Lung (tissue), 12 donors: ENCODE measurements around the gene DRICH1. TPM values are rescaled to one million over a fixed set of nuclear protein-coding genes. Genes with fewer than 3 reads are reported as not detected.
A peak's percentile ranks its signal among the peaks of the same experiment; 100 is the strongest.
"Not testable (repeated sequence)": the region's sequence is repeated elsewhere in the genome, so short reads cannot be mapped to it uniquely, and the experiment has no call there.

Source experiments
- ATAC-seq: fragments of 200-7000 bp; cut with Tn5 transposase; one replicate; pipeline ENCODE4 v1.9.1; 2020; ENCODE audit warnings: moderate number of reproducible peaks; ENCODE audit not compliant: insufficient read depth, low FRiP score
- DNase-seq, 3 donors: peaks; one replicate each; pipeline ENCODE4 v3.0.0-alpha.2; 2013 to 2017
- H3K27ac ChIP-seq, 2 donors: one replicate each; pipeline ENCODE4 v1.5.1; 2013; ENCODE audit warnings: mild to moderate bottlenecking in 2 of 2, moderate library complexity in 2 of 2, control low read depth in 1 of 2, inconsistent platforms in 1 of 2, low read depth in 1 of 2, low read length in 1 of 2
- H3K27me3 ChIP-seq, 3 donors: one replicate each; pipeline ENCODE4 v1.5.1; 2013; ENCODE audit warnings: low read length in 2 of 3; ENCODE audit not compliant: control insufficient read depth in 3 of 3, insufficient read depth in 3 of 3
- H3K36me3 ChIP-seq, 4 donors: one replicate each; pipeline ENCODE4 v1.5.1; 2013; ENCODE audit warnings: low read length in 4 of 4, mild to moderate bottlenecking in 1 of 4, moderate library complexity in 1 of 4; ENCODE audit not compliant: control insufficient read depth in 4 of 4, insufficient read depth in 4 of 4
- H3K4me1 ChIP-seq, 5 donors: one replicate each; pipeline ENCODE4 v1.5.1; 2013; ENCODE audit warnings: low read length in 5 of 5, mild to moderate bottlenecking in 2 of 5, moderate library complexity in 1 of 5; ENCODE audit not compliant: control insufficient read depth in 5 of 5, insufficient read depth in 5 of 5
- H3K4me3 ChIP-seq: one replicate; pipeline ENCODE4 v1.5.1; 2013; ENCODE audit warnings: mild to moderate bottlenecking, control low read depth, moderate library complexity
- H3K9ac ChIP-seq, 2 donors: one replicate each; pipeline ENCODE4 v1.5.1; 2013; ENCODE audit warnings: low read length in 2 of 2, control low read depth in 1 of 2; ENCODE audit not compliant: insufficient read depth in 1 of 2
- H3K9me3 ChIP-seq, 4 donors: one replicate each; pipeline ENCODE4 v1.5.1; 2013; ENCODE audit warnings: low read length in 3 of 4, mild to moderate bottlenecking in 1 of 4, moderate library complexity in 1 of 4; ENCODE audit not compliant: control insufficient read depth in 4 of 4, insufficient read depth in 3 of 4
- WGBS, 2 donors: extraction: QIAGEN DNeasy Blood & Tissue Kit; methylation state at CpG; one replicate each; pipeline ENCODE4 v1.1.7; 2013; 5-methylcytosine and 5-hydroxymethylcytosine counted together
- polyA plus RNA-seq, 2 donors: library from polyadenylated mRNA; stranded (reverse); fragments of 200-250 nt; gene quantifications; one replicate each; pipeline ENCODE4 v1.2.1, GENCODE V29; 2013
- total RNA-seq, 2 donors: library from RNA; depleted of rRNA in 1 of 2; stranded (reverse); fragments of >200 nt in 1 of 2; gene quantifications; one replicate each; pipeline ENCODE4 v1.2.1, GENCODE V29; 2014 to 2021
- TF ChIP-seq, protein P1 (sequence below): IDR thresholded peaks from 2 replicates; pipeline ENCODE4 v1.5.1; 2012; ENCODE audit warnings: mild to moderate bottlenecking; ENCODE audit errors: control extremely low read depth, extremely low read depth
- donor health status: control.
- donor health status: control.
- donor health status: Bipolar disorder and iron deficiency.
- donor health status: healthy.
- donor health status: DM: yes; HTN: yes; CAD: no.

The DRICH1 gene
- total and polyA plus RNA-seq, 4 donors = 0.15 to 0.86 (median 0.65) TPM

DNA sequence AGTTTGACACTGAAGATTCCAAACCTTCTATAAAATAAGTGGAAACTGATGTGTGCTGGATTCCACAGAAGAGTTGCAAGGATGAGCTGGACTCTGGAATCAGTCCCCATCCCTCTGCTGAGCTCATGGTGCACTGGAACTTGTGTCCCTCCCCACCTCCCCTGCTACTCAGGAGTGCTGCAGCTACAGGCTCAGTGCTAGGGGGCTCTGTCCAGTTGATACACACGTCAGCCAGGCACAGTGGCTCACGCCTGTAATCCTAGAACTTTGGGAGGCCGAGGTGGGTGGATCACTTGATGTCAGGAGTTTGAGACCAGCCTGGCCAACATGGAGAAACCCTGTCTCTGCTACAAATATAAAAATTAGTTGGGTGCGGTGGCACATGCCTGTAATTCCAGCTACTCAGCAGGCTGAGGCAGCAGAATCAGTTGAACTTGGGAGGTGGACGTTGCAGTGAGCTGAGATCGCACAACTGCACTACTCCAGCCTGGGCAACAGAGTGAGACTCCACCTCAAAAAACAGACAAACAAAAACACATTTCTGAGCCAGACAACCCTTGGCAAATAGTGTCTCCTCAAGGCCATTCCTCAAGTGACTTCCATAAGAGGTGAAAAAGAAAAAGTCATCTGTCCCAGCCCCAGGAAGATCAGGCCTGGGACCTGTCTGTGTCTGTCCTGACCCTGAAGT, 3.9 kb downstream of the DRICH1 start:
- H3K36me3 ChIP-seq, DNase-seq, H3K9ac ChIP-seq, H3K27me3 ChIP-seq, H3K4me1 ChIP-seq, H3K9me3 ChIP-seq, ATAC-seq, H3K27ac ChIP-seq, H3K4me3 ChIP-seq: not testable (repeated sequence)
- WGBS, 2 donors = 72 to 75% methylated on average over 6 of the region's 6 CpGs

DNA sequence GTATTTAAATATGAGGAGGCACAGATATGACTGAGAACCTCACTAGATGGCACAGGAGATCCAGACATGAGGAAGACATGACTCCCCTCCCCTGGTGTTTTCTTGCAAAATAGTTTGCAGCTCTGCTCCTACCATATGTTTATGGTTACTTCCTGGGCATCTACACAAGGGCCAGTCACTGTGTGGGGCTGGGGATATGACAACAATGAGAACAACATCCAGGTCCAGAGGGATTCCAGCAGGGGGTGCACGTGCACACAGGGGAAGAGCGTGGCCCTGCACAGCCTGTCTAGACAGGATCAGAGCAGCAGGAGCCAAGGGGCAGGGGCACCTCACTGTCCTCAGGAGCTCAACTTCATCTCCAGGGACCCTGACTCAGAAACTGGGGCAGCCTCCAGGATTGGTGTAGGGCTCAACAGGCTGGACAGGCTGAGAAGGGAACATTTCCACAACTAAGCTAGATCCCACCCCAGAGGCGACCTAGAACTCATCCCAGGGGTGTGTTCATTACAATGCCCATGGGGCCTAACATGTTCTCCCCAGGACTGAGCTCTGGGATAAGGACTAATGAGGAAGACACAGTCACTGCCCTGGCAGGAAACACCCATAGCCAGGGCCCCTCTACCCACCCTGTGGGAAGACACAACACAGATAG, 4.6 kb downstream of the DRICH1 start:
- not testable (repeated sequence) for H3K9ac ChIP-seq, H3K27me3 ChIP-seq, H3K9me3 ChIP-seq, H3K4me3 ChIP-seq, H3K36me3 ChIP-seq, H3K27ac ChIP-seq, ATAC-seq, H3K4me1 ChIP-seq
- DNase-seq = peak in 2 of 3 donors; percentile 4 to 9
- TF ChIP-seq, protein P1, sequence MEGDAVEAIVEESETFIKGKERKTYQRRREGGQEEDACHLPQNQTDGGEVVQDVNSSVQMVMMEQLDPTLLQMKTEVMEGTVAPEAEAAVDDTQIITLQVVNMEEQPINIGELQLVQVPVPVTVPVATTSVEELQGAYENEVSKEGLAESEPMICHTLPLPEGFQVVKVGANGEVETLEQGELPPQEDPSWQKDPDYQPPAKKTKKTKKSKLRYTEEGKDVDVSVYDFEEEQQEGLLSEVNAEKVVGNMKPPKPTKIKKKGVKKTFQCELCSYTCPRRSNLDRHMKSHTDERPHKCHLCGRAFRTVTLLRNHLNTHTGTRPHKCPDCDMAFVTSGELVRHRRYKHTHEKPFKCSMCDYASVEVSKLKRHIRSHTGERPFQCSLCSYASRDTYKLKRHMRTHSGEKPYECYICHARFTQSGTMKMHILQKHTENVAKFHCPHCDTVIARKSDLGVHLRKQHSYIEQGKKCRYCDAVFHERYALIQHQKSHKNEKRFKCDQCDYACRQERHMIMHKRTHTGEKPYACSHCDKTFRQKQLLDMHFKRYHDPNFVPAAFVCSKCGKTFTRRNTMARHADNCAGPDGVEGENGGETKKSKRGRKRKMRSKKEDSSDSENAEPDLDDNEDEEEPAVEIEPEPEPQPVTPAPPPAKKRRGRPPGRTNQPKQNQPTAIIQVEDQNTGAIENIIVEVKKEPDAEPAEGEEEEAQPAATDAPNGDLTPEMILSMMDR = peak; percentile 7
- 61 to 66% methylated on average over 3 of the region's 3 CpGs for WGBS, 2 donors

DNA sequence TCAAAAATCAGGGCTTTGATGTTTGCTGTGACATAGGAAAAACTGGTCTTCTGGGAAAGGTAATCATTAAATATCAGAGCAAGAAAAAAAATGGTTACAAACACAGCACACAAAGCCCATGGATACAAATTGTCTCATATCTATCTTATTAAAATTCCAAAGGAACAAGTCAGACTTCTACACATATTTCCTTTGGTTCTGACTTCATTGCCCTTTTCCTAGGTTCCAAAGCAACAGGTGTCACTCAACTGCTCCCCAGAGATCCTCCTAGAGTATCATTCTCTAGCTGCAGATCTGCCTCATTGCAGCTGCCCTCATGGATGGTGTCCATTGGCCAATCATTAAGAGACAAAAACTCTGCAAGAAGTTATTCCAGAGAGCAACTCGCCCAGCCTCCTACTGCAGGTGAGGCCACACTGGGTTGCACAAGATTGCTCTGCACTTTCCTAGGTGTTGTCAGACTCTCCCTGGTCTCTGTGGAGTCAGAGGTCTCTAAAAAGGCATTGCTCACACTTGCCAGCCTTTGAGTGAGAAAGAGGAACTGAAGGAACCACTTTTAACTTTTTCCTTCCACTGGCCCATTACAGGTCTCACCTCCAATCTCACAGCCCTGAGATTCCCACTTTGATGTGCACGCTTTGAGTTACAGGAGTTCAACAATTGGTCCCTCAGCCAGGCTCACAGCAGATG, 5.7 kb downstream of the DRICH1 start:
- WGBS, 2 donors = 63 to 85% methylated on average over 2 of the region's 2 CpGs
- ATAC-seq = no peak

More for the DNA sequence above, 5.7 kb downstream of the DRICH1 start:
- no peak for DNase-seq
- no peak overlapping the region for H3K4me3 ChIP-seq
- no peaks in the 10 kb centered on the region for H3K4me1 ChIP-seq
- H3K9ac ChIP-seq = no peak overlapping the region
- H3K36me3 ChIP-seq = peaks cover 0 to 4% (median under 1%) of the 10 kb centered on the region in 4 donors
- no peak overlapping the region for H3K27ac ChIP-seq
- H3K27me3 ChIP-seq = no peaks in the 10 kb centered on the region
- TF ChIP-seq, protein P1 = no peak
- peaks cover 0 to 3% (median 0%) of the 10 kb centered on the region in 4 donors for H3K9me3 ChIP-seq
